Keratinocyte (primary cell): Measurements from ENCODE around the gene SYCP1.

Source experiments
- CTCF ChIP-seq, 3 experiments: IDR thresholded peaks in 1 of 3; conservative IDR thresholded peaks in 1 of 3; optimal IDR thresholded peaks in 1 of 3; 2 replicates in 2 of 3; 3 replicates in 1 of 3; pipeline versions ENCODE3 to v1.5.1; 2011; ENCODE audit warnings: low read length in 3 of 3, mild to moderate bottlenecking in 3 of 3, moderate library complexity in 2 of 3, control low read depth in 1 of 3, inconsistent platforms in 1 of 3; ENCODE audit not compliant: insufficient read depth in 2 of 3; ENCODE audit errors: extremely low read depth in 1 of 3
- EZH2 ChIP-seq: IDR thresholded peaks from one replicate; pipeline ENCODE4 v1.6.1; 2012; ENCODE audit warnings: inconsistent platforms, mild to moderate bottlenecking, low read length, moderate library complexity

GRCh38 chr1:115036814-115037507, 182.3 kb downstream of the SYCP1 start:
- TF ChIP-seq CTCF (optimal IDR thresholded peaks at IDR 0.05 in 1 of 3, IDR thresholded peaks at IDR 0.05 in 1 of 3, conservative IDR thresholded peaks at IDR 0.05 in 1 of 3; ENCODE audit: extremely low read depth in 1 of 3, insufficient read depth in 2 of 3, low read length in 3 of 3) (no peak), EZH2 (no peak)
